Activated T-cell treated with anti-CD3 and anti-CD28 coated beads, Interleukin-2, amount 50 U/mL, for 72 hours (primary cell): ENCODE data around the gene KRTAP19-6. TPM values are rescaled to one million over a fixed set of nuclear protein-coding genes. Genes with fewer than 3 reads are reported as not detected.
"Not testable (repeated sequence)": the region's sequence is repeated elsewhere in the genome, so short reads cannot be mapped to it uniquely, and the experiment has no call there.

Source experiments
- ATAC-seq, 2 donors: fragments of 150-1000 bp; cut with Tn5 transposase; replicated peaks in 1 of 2; 2 replicates each; pipeline ENCODE4 v1.10.0; 2021; ENCODE audit warnings: moderate library complexity in 2 of 2, mild to moderate bottlenecking in 1 of 2
- DNase-seq, 2 donors: peaks; one replicate each; pipeline ENCODE4 v3.0.0; 2021 to 2022; ENCODE audit warnings: mixed read lengths in 1 of 2
- H3K27ac Mint-ChIP-seq: one replicate; pipeline ENCODE4 v1.8.0; 2022; ENCODE audit warnings: mild to moderate bottlenecking, moderate library complexity, mixed read lengths
- H3K27me3 Mint-ChIP-seq: one replicate; pipeline ENCODE4 v1.8.0; 2022; ENCODE audit warnings: low read depth, mixed read lengths
- H3K36me3 Mint-ChIP-seq, 2 donors: one replicate each; pipeline ENCODE4 v1.8.0; 2022; ENCODE audit warnings: mixed read lengths in 2 of 2, mild to moderate bottlenecking in 1 of 2; ENCODE audit not compliant: insufficient read depth in 2 of 2
- H3K4me1 Mint-ChIP-seq: one replicate; pipeline ENCODE4 v1.8.0; 2022; ENCODE audit warnings: low read depth, mixed read lengths
- H3K4me3 Mint-ChIP-seq, 2 donors: one replicate each; pipeline ENCODE4 v1.8.0; 2022; ENCODE audit warnings: mild to moderate bottlenecking in 2 of 2, mixed read lengths in 2 of 2, moderate library complexity in 2 of 2
- H3K9me3 Mint-ChIP-seq, 2 donors: one replicate each; pipeline ENCODE4 v1.8.0; 2022; ENCODE audit warnings: mixed read lengths in 2 of 2
- total RNA-seq, 2 donors: library from RNA; stranded (reverse); gene quantifications; one replicate each; pipeline ENCODE4 v1.2.3, GENCODE V29; 2022

The KRTAP19-6 gene
- total RNA-seq, 2 donors from 2014 or later = not detected

DNA sequence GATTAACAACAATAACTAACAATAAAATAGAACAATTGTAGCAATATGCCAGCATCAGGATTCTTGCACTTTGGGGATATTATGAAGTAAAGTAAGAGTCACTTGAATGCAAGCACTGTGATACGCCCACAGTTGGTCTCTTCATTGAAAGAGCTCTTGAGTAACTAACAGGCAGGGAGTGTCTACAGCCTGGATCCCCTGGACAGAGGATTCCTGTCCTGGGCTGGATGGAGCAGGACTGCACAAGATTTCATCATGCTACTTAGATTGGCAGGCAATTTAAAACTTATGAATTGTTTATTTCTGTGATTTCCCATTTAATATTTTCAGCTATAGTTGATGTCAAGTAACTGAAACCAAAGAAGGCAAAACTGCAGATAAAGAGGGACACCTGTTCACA lies 26.0 kb downstream of the KRTAP19-6 start:
- ATAC-seq = no peak
- Mint-ChIP-seq H3K36me3 (no peaks in the 10 kb centered on the region), H3K9me3 (peaks cover 0 to 3% of the 10 kb centered on the region in 2 donors), H3K27me3 (no peaks in the 10 kb centered on the region), H3K4me3 (no peak overlapping the region), H3K27ac (no peak overlapping the region), H3K4me1 (no peaks in the 10 kb centered on the region)
- DNase-seq = no peak

DNA sequence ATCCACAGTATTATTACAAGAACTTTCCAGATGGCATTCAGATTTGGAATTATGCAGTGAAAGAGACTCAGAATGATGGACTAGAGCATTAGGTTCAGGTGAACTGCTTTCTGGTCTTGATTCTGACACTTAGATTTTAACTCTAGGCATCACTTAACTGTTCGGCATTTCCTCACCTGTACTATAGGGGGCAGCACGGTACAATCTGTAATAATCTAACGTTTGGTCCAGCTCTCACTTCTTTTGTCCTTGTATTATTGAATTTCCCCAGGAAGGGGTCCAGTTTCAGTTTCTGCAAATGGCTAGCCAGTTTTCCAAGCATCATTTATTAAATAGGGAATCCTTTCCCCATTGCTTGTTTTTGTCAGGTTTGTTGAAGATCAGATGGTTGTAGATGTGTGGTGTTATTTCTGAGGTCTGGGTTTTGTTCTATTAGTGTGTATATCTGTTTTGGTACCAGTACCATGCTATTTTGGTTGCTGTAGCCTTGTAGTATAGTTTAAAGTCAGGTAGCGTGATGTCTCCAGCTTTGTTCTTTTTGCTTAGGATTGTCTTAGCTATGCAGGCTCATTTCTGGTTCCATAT lies 36.0 kb downstream of the KRTAP19-6 start:
- not testable (repeated sequence) for ATAC-seq, H3K27ac Mint-ChIP-seq, H3K4me3 Mint-ChIP-seq, H3K4me1 Mint-ChIP-seq, H3K36me3 Mint-ChIP-seq, H3K9me3 Mint-ChIP-seq
- peaks cover 11% of the 10 kb centered on the region for H3K27me3 Mint-ChIP-seq
- peak; percentile 1 to 13 for DNase-seq

DNA sequence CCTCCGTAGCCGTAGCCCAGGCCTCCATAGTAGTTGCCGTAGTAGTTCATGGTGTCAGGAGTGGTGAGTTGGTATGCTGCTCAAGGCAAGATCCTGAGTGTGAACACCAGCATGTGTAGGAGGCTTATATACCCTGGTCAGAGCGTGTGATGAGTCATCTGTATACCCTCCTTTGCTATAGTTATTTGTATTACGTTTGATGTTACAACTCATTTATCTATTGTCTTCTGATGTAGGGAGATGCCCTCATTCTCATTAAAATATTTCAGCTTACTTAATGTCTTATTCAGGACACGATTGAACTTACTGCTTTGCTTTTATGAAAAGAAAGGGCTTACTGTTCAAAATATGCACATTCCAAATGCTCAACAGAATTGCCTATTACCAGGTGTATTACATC lies 39.6 kb downstream of the KRTAP19-6 start, which contains the start of gene KRTAP19-5:
TSS of gene KRTAP19-5 (minus strand) at position 101 of the 400 bp plus-strand sequence. CDS start at position 50, 51 bp downstream.
- Mint-ChIP-seq H3K4me1 (no peaks in the 10 kb centered on the region), H3K4me3 (no peak within 1 kb of the TSS), H3K27me3 (peaks cover 9% of the 10 kb centered on the region), H3K27ac (no peak within 1 kb of the TSS), H3K9me3 (no peaks in the 10 kb centered on the region), H3K36me3 (no peaks in the 10 kb centered on the region)
- DNase-seq (no peak), ATAC-seq (no peak)

DNA sequence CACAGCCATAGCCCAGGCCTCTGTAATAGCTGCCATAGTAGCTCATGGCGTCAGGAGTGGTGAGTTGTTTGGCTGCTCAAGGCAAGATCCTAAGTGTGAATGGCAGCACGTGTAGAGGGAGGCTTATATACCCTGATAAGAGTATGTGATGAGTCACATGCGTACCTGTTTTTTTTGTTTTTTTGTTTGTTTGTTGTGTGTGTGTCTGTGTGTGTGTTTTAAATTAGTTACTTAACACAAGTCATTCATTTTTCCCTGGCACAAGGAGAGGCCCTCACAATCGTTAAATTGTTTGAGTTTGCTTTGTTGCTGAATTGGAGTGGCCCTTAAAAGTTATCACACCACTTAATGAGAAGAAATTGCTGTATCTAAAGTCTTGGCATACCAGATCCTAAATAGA lies 44.6 kb downstream of the KRTAP19-6 start, which contains the start of gene KRTAP19-4:
TSS of gene KRTAP19-4 (minus strand) at position 101 of the 400 bp plus-strand sequence. CDS start at position 46, 55 bp downstream.
- no peak for ATAC-seq
- no peaks in the 10 kb centered on the region for H3K36me3 Mint-ChIP-seq
- no peaks in the 10 kb centered on the region for H3K4me1 Mint-ChIP-seq
- no peak for DNase-seq
- H3K27me3 Mint-ChIP-seq = no peaks in the 10 kb centered on the region
- H3K4me3 Mint-ChIP-seq = no peak within 1 kb of the TSS
- H3K9me3 Mint-ChIP-seq = no peaks in the 10 kb centered on the region
- H3K27ac Mint-ChIP-seq = no peak within 1 kb of the TSS

DNA sequence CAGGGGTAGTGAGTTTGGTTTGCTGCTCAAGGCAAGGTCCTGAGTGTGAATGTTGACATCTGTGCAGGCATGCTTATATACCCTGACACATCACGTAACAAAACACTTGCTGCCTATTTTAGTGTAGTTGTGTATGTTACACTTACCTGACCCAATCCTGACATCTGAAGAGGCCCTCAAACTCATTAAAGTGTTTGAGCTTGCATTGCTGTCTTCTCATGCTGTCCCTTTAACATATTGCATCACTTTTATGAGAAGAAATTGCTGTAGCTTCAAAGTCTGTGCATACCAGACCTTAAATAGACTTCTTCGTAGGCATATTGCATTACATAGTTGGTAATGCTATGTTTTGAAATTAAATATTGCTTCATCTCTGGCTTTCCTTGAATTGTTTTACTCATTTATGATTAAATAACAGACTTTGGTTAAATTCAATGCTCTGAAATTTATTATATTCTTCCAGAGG lies 49.7 kb downstream of the KRTAP19-6 start, which contains the start of gene KRTAP19-3:
TSS of gene KRTAP19-3 (minus strand) at position 51 of the 466 bp plus-strand sequence. CDS start 56 bp downstream, outside the sequence.
- DNase-seq = no peak
- no peaks in the 10 kb centered on the region for H3K4me1 Mint-ChIP-seq
- H3K27me3 Mint-ChIP-seq = no peaks in the 10 kb centered on the region
- no peak for ATAC-seq
- H3K27ac Mint-ChIP-seq = no peak within 1 kb of the TSS
- H3K36me3 Mint-ChIP-seq = no peaks in the 10 kb centered on the region
- H3K4me3 Mint-ChIP-seq = no peak within 1 kb of the TSS
- peaks cover 2 to 4% of the 10 kb centered on the region in 2 donors for H3K9me3 Mint-ChIP-seq

Other genes with a start within 250 kb of the KRTAP19-6 start
- not detected for gene KRTAP26-1, start 221.5 kb downstream of the KRTAP19-6 start, total RNA-seq
- gene KRTAP27-1, start 204.2 kb downstream of the KRTAP19-6 start, total RNA-seq = not detected
- not detected for gene KRTAP23-1, start 193.3 kb downstream of the KRTAP19-6 start, total RNA-seq
- gene KRTAP13-2, start 169.6 kb downstream of the KRTAP19-6 start, total RNA-seq = not detected
- gene KRTAP13-1, start 145.8 kb downstream of the KRTAP19-6 start, total RNA-seq = not detected
- gene KRTAP13-3, start 115.9 kb downstream of the KRTAP19-6 start, total RNA-seq = not detected
- gene KRTAP13-4, start 111.6 kb downstream of the KRTAP19-6 start, total RNA-seq = not detected
- not detected for gene KRTAP15-1, start 101.6 kb downstream of the KRTAP19-6 start, total RNA-seq
- not detected for gene KRTAP19-1, start 61.5 kb downstream of the KRTAP19-6 start, total RNA-seq
- not detected for gene KRTAP19-2, start 54.4 kb downstream of the KRTAP19-6 start, total RNA-seq
- gene KRTAP19-3, start 49.9 kb downstream of the KRTAP19-6 start, total RNA-seq = not detected
- gene KRTAP19-4, start 44.7 kb downstream of the KRTAP19-6 start, total RNA-seq = not detected
- gene KRTAP19-5, start 39.7 kb downstream of the KRTAP19-6 start, total RNA-seq = not detected
- not detected for gene KRTAP19-7, start 19.4 kb upstream of the KRTAP19-6 start, total RNA-seq
- not detected for gene KRTAP22-2, start 48.5 kb upstream of the KRTAP19-6 start, total RNA-seq
- not detected for gene KRTAP6-3, start 50.6 kb upstream of the KRTAP19-6 start, total RNA-seq
- not detected for gene KRTAP6-2, start 57.0 kb upstream of the KRTAP19-6 start, total RNA-seq
- gene KRTAP22-1, start 59.2 kb upstream of the KRTAP19-6 start, total RNA-seq = not detected
- gene KRTAP6-1, start 72.1 kb upstream of the KRTAP19-6 start, total RNA-seq = not detected
- gene KRTAP20-1, start 74.6 kb upstream of the KRTAP19-6 start, total RNA-seq = not detected
- not detected for gene KRTAP20-4, start 78.8 kb upstream of the KRTAP19-6 start, total RNA-seq
- gene KRTAP20-2, start 93.3 kb upstream of the KRTAP19-6 start, total RNA-seq = not detected
- not detected for gene KRTAP20-3, start 101.0 kb upstream of the KRTAP19-6 start, total RNA-seq
- not detected for gene KRTAP21-3, start 176.9 kb upstream of the KRTAP19-6 start, total RNA-seq
- not detected for gene KRTAP21-2, start 205.4 kb upstream of the KRTAP19-6 start, total RNA-seq
- not detected for gene KRTAP21-1, start 213.6 kb upstream of the KRTAP19-6 start, total RNA-seq